Suppressor macrophage treated with lipopolysaccharide for 1 hour (primary cell): ENCODE results near the gene AHNAK.
"Not testable (repeated sequence)": the region's sequence is repeated elsewhere in the genome, so short reads cannot be mapped to it uniquely, and the experiment has no call there.

ENCODE experiments used
- DNase-seq, 3 donors: peaks; one replicate each; pipeline ENCODE4 v3.0.0-alpha.2; 2020 to 2022

AHNAK gene

GRCh38 chr11:62552485-62553079 is 6.0 kb upstream of the AHNAK start:
- peak in 2 of 3 donors; percentile 48 to 57 for DNase-seq

GRCh38 chr11:62550478-62550877 is 3.9 kb upstream of the AHNAK start:
- DNase-seq, result not testable (repeated sequence)

- DNase-seq, result no peak
These were observed 2.1 kb upstream of the AHNAK start for GRCh38 chr11:62548545-62549335.

GRCh38 chr11:62547691-62548281 is 1.2 kb upstream of the AHNAK start:
- no peak for DNase-seq

GRCh38 chr11:62546929-62547625 is 471 bp upstream of the AHNAK start:
- peak; percentile 30 to 43 (median 40) for DNase-seq

- DNase-seq, result peak; percentile 92 to 97 (median 93)
These were observed 966 bp downstream of the AHNAK start for GRCh38 chr11:62545437-62546243.

- peak; percentile 69 to 80 (median 77) for DNase-seq
These were observed 1.8 kb downstream of the AHNAK start for GRCh38 chr11:62544581-62545436.

GRCh38 chr11:62543680-62544444 is 2.7 kb downstream of the AHNAK start:
- peak in 1 of 3 donors; percentile 42 for DNase-seq

- DNase-seq, result peak; percentile 87 to 91 (median 91)
These were observed 3.6 kb downstream of the AHNAK start for GRCh38 chr11:62542750-62543567.

- DNase-seq, result no peak
These were observed 4.4 kb downstream of the AHNAK start for GRCh38 chr11:62542111-62542745.

GRCh38 chr11:62540804-62541701 is 5.6 kb downstream of the AHNAK start:
- peak; percentile 71 to 89 (median 80) for DNase-seq

GRCh38 chr11:62539238-62539925 is 7.2 kb downstream of the AHNAK start:
- peak; percentile 77 to 88 (median 80) for DNase-seq

- no peak for DNase-seq
These were observed 8.0 kb downstream of the AHNAK start for GRCh38 chr11:62538470-62539237.

- DNase-seq, result no peak
These were observed 10.2 kb downstream of the AHNAK start for GRCh38 chr11:62536301-62536957.

- DNase-seq, result no peak
These were observed 10.8 kb downstream of the AHNAK start for GRCh38 chr11:62535802-62536201.
